MM.1S (cell line): ENCODE data around the gene CNTD1.

Experiments used
- DNase-seq: peaks from one replicate; pipeline ENCODE4 v3.0.0-alpha.2; 2015
- H2AFZ ChIP-seq: fragments of 300-600 bp; sonication (generic); 2 replicates; pipeline ENCODE4 v1.6.0; 2016; ENCODE audit warnings: antibody characterized with exemption, low read length
- H3F3A ChIP-seq: fragments of 300-600 bp; sonication (generic); 2 replicates; pipeline ENCODE4 v1.6.1; 2016; ENCODE audit warnings: mild to moderate bottlenecking, antibody characterized with exemption, low read length, moderate library complexity, mixed read lengths; ENCODE audit not compliant: insufficient read depth
- H3K27ac ChIP-seq: fragments of 300-600 bp; sonication (generic); 2 replicates; pipeline ENCODE4 v1.5.1; 2016; ENCODE audit warnings: mild to moderate bottlenecking, low read length
- H3K27me3 ChIP-seq: fragments of 300-600 bp; sonication (generic); replicated peaks from 2 replicates; pipeline ENCODE4 v1.6.0; 2016; ENCODE audit warnings: low read length; ENCODE audit not compliant: insufficient read depth
- H3K36me3 ChIP-seq: fragments of 300-600 bp; sonication (generic); replicated peaks from 2 replicates; pipeline ENCODE4 v1.6.1; 2016; ENCODE audit warnings: mild to moderate bottlenecking, low read length, mixed read lengths; ENCODE audit not compliant: insufficient read depth
- H3K4me1 ChIP-seq: fragments of 300-600 bp; sonication (generic); 2 replicates; pipeline ENCODE4 v1.6.1; 2016; ENCODE audit warnings: low read length, mixed read lengths
- H3K4me2 ChIP-seq: fragments of 300-600 bp; sonication (generic); 2 replicates; pipeline ENCODE4 v1.6.0; 2016; ENCODE audit warnings: low read depth, low read length
- H3K4me3 ChIP-seq: fragments of 300-600 bp; sonication (generic); 2 replicates; pipeline ENCODE4 v1.5.1; 2016; ENCODE audit warnings: low read length, mixed read lengths
- H3K79me2 ChIP-seq: fragments of 300-600 bp; sonication (generic); 2 replicates; pipeline ENCODE4 v1.6.1; 2016; ENCODE audit warnings: mixed run types, low read length, mixed read lengths
- H3K9ac ChIP-seq: fragments of 300-600 bp; sonication (generic); 2 replicates; pipeline ENCODE4 v1.6.1; 2016; ENCODE audit warnings: low read length, mixed read lengths
- H3K9me2 ChIP-seq: fragments of 300-600 bp; sonication (generic); replicated peaks from 2 replicates; pipeline ENCODE4 v1.6.1; 2016; ENCODE audit warnings: mild to moderate bottlenecking, low read length, mixed read lengths; ENCODE audit not compliant: insufficient read depth
- H3K9me3 ChIP-seq: fragments of 300-600 bp; sonication (generic); replicated peaks from 2 replicates; pipeline ENCODE4 v1.6.1; 2016; ENCODE audit warnings: mild to moderate bottlenecking, low read length, mixed read lengths; ENCODE audit not compliant: insufficient read depth
- H4K20me1 ChIP-seq: fragments of 300-600 bp; sonication (generic); 2 replicates; pipeline ENCODE4 v1.6.1; 2016; ENCODE audit warnings: mild to moderate bottlenecking, low read length, moderate library complexity, mixed read lengths; ENCODE audit not compliant: insufficient read depth
- CTCF ChIP-seq: fragments of 300-600 bp; sonication (generic); IDR thresholded peaks from 2 replicates; pipeline ENCODE4 v1.5.1; 2016; ENCODE audit warnings: antibody characterized with exemption, low read length, mixed read lengths
- EZH2 ChIP-seq: fragments of 300-600 bp; sonication (generic); optimal IDR thresholded peaks from 2 replicates; pipeline ENCODE3; 2017; ENCODE audit warnings: low read depth, mild to moderate bottlenecking, antibody characterized with exemption, low read length, mixed read lengths
- EZH2phosphoT487 ChIP-seq: fragments of 300-600 bp; sonication (generic); IDR thresholded peaks from 2 replicates; pipeline ENCODE4 v1.6.1; 2018; ENCODE audit warnings: antibody characterized with exemption, low read length

Gene CNTD1

GRCh38 chr17:42778570-42778969 is 20.1 kb upstream of the CNTD1 start:
- H3K9ac ChIP-seq: no peak overlapping the region
- peaks cover 13% of the 10 kb centered on the region for H3K79me2 ChIP-seq
- no peaks in the 10 kb centered on the region for H3K36me3 ChIP-seq

GRCh38 chr17:42779304-42779935 is 19.2 kb upstream of the CNTD1 start:
- no peak overlapping the region for H3K9ac ChIP-seq
- TF ChIP-seq EZH2phosphoT487 (no peak), CTCF (no peak), EZH2 (no peak)
- no peak for DNase-seq
- H3K4me1 ChIP-seq: peaks cover 16% of the 10 kb centered on the region
- H3K9me3 ChIP-seq: no peaks in the 10 kb centered on the region
- H3K4me2 ChIP-seq: no peak overlapping the region
- peaks cover 38% of the 10 kb centered on the region for H3K27me3 ChIP-seq
- peaks cover 5% of the 10 kb centered on the region for H3K79me2 ChIP-seq
- no peak overlapping the region for H3K27ac ChIP-seq
- H3K4me3 ChIP-seq: no peak overlapping the region
- H2AFZ ChIP-seq: no peak overlapping the region
- H4K20me1 ChIP-seq: no peaks in the 10 kb centered on the region
- no peaks in the 10 kb centered on the region for H3F3A ChIP-seq
- no peaks in the 10 kb centered on the region for H3K36me3 ChIP-seq
- no peaks in the 10 kb centered on the region for H3K9me2 ChIP-seq

More at GRCh38 chr17:42778570-42778969, 20.1 kb upstream of the CNTD1 start:
- no peak overlapping the region for H3K27ac ChIP-seq
- H3K4me1 ChIP-seq: peaks cover 21% of the 10 kb centered on the region
- H2AFZ ChIP-seq: no peak overlapping the region
- H3F3A ChIP-seq: no peaks in the 10 kb centered on the region
- DNase-seq: no peak
- peaks cover 29% of the 10 kb centered on the region for H3K27me3 ChIP-seq
- no peak overlapping the region for H3K4me3 ChIP-seq
- H3K4me2 ChIP-seq: no peak overlapping the region
- no peaks in the 10 kb centered on the region for H4K20me1 ChIP-seq
- TF ChIP-seq EZH2phosphoT487 (no peak), EZH2 (no peak), CTCF (no peak)
- no peaks in the 10 kb centered on the region for H3K9me2 ChIP-seq
- no peaks in the 10 kb centered on the region for H3K9me3 ChIP-seq

GRCh38 chr17:42779936-42780850 is 18.5 kb upstream of the CNTD1 start, which contains the start of gene WNK4:
Gene WNK4, plus strand, starts transcription at chr17:42780610. Its CDS starts 89 bp downstream, at chr17:42780699.
- Histone ChIP-seq H3K36me3 (no peaks in the 10 kb centered on the region), H3K4me1 (peaks cover 9% of the 10 kb centered on the region), H3K4me3 (no peak within 1 kb of the TSS), H3K27me3 (peaks cover 45% of the 10 kb centered on the region), H3K9me2 (no peaks in the 10 kb centered on the region), H3K27ac (no peak within 1 kb of the TSS), H3K4me2 (no peak within 1 kb of the TSS), H2AFZ (no peak within 1 kb of the TSS), H4K20me1 (no peaks in the 10 kb centered on the region), H3F3A (no peaks in the 10 kb centered on the region), H3K79me2 (no peaks in the 10 kb centered on the region), H3K9ac (no peak within 1 kb of the TSS), H3K9me3 (no peaks in the 10 kb centered on the region)
- DNase-seq: no peak
- TF ChIP-seq CTCF (no peak), EZH2 (no peak), EZH2phosphoT487 (no peak)
